H1 (cell line): ENCODE measurements around the gene SLIT3. TPM values are rescaled to one million over a fixed set of nuclear protein-coding genes. Genes with fewer than 3 reads are reported as not detected.

ENCODE experiments used
- CHD7 ChIP-seq: fragments of 300-600 bp; sonication (generic); IDR thresholded peaks from 2 replicates; pipeline ENCODE4 v1.7.1; 2012; ENCODE audit warnings: low read length, moderate library complexity, mild to moderate bottlenecking, inconsistent platforms; ENCODE audit not compliant: insufficient replicate concordance
- HDAC6 ChIP-seq: IDR thresholded peaks from one replicate; pipeline ENCODE4 v1.7.1; 2012; ENCODE audit warnings: low read depth, mild to moderate bottlenecking, inconsistent platforms, low read length, moderate library complexity
- KDM5A ChIP-seq: fragments of 200-600 bp; IDR thresholded peaks from 2 replicates; pipeline ENCODE4 v1.7.1; 2012; ENCODE audit warnings: mild to moderate bottlenecking, low read length, inconsistent platforms, mixed read lengths
- SAP30 ChIP-seq: fragments of 300-600 bp; sonication (generic); IDR thresholded peaks from 2 replicates; pipeline ENCODE4 v1.7.1; 2012; ENCODE audit warnings: low read length, moderate library complexity, mild to moderate bottlenecking, inconsistent platforms; ENCODE audit not compliant: insufficient read depth, insufficient replicate concordance
- SIRT6 ChIP-seq: IDR thresholded peaks from one replicate; pipeline ENCODE4 v1.7.1; 2012; ENCODE audit warnings: low read length, inconsistent platforms
- SP1 ChIP-seq: IDR thresholded peaks from 2 replicates; pipeline ENCODE4 v1.6.1; 2011; ENCODE audit warnings: low read depth, low read length
- TBP ChIP-seq: IDR thresholded peaks from 2 replicates; pipeline ENCODE4 v1.6.1; 2011; ENCODE audit warnings: low read depth, low read length, improper control_type of control experiment
- polyA plus RNA-seq, 7 experiments: library from polyadenylated mRNA; depleted of rRNA in 3 of 7; stranded (reverse) in 5 of 7; unstranded in 2 of 7; fragments of >200 nt in 5 of 7; fragments of 200-250 nt in 2 of 7; gene quantifications; 1 replicate in 5 of 7; 2 replicates in 1 of 7; 4 replicates in 1 of 7; pipeline versions ENCODE4 v1.2.1 to v1.2.3, GENCODE V29; 2011 to 2013; ENCODE audit warnings: missing spikeins in 2 of 7, mixed read lengths in 2 of 7
- total RNA-seq: library from RNA; stranded (reverse); fragmentation: NEBNext Ultra II Directional; extraction: Animal tissue kit (Norgen Biotek cat#: 25700); gene quantifications from 2 replicates; pipeline ENCODE4 v1.2.1, GENCODE V29; 2021
- TF ChIP-seq, protein P1 (sequence below): IDR thresholded peaks from 2 replicates; pipeline ENCODE4 v1.6.1; 2012; ENCODE audit warnings: inconsistent platforms

The SLIT3 gene
- total and polyA plus RNA-seq, 2 of the 8 experiments (the other 6 are each of a cell fraction or from before 2014, with no cell fraction given) = 1.1 to 1.2 TPM

DNA sequence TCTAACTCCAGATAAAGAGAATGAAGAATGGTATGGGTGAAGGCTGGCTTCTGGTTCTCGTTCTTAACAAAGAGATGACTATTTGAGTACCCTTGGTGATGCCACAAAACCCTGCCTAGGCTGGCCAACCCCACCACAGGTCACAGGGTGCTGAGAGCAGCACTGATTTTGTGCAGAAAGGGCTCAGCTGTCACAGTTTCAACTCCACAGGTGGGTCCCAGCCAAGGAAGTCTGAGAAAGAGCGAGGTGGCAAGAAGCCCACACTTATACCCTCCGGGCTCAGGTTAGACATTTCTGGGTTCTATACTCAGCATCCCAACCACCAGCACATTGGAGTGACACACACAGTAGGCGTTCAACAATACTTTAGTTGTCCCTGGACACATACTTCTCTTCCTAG lies 118.1 kb downstream of the SLIT3 start (continued):
- TF ChIP-seq CHD7 (no peak), SIRT6 (no peak), SP1 (no peak), TBP (no peak), HDAC6 (no peak), SAP30 (no peak), KDM5A (no peak)
- TF ChIP-seq, protein P1, sequence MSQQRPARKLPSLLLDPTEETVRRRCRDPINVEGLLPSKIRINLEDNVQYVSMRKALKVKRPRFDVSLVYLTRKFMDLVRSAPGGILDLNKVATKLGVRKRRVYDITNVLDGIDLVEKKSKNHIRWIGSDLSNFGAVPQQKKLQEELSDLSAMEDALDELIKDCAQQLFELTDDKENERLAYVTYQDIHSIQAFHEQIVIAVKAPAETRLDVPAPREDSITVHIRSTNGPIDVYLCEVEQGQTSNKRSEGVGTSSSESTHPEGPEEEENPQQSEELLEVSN = no peak
